VCaP (cell line): ENCODE data around the gene TEX13B.

Experiments used
- H3K27ac ChIP-seq: fragments of 450-650 bp; 2 replicates; pipeline ENCODE4 v1.5.1; 2017
- CTCF ChIP-seq: fragments of 450-650 bp; conservative IDR thresholded peaks from 2 replicates; pipeline ENCODE4 v1.5.1; 2017; ENCODE audit warnings: mild to moderate bottlenecking, moderate library complexity

TEX13B gene

DNA sequence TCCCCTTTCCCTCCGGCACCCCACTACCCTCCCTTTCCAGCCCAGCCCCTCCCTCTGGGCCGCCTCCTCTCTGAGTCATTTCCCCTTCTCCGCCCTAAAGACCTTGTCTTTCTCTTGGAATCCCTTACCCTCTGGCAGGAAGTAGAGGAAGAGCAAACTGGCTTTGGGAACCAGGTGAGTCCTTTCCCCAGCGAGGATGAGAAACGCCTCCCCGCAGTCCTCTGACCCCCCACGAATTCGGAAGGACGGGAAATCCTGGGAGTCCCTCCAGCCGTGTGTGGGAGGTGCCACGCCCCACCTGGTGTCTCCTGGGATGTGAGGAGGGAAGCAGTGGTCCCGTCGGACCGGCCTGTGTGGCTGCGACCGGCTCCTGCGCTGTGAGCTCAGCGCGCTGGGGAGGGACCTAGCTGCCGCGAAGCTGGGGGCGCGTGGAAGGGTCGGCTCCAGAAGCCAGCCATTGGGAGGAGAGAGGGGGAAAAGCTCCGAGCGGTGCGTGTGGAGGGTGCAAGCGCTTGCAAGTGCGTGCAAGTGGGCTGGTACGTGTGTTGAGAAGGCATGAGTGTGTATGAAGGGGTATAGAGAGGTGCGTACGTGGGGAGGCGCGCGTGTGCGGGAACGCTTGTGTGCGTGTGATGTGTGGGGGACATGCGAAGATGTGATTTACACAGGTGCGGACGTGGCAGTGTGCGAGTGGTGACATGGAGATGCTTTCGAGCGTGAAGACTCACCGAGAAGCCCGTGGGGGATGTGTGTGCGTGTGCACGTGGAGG lies 46.3 kb downstream of the TEX13B start:
- no peak overlapping the region for H3K27ac ChIP-seq
- no peak for TF ChIP-seq CTCF

DNA sequence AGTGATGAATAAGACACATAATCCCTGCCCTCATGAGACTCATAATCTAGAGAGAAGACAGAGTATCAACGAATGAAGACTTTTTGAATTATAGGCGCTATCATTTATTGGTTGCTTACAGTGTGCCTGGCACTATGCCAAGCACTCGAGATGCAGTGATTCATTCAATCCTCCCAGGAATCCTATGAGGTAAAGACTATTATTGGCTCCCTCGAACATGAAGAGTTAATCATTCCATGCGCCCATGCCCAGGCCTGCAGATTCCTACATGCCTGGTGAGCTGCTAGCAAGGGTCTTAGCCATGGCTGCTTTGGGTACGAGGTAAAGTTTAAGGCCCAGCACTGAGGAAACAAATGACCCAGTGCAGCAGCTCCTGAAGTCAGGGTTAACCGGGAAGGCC lies 47.0 kb downstream of the TEX13B start:
- H3K27ac ChIP-seq, result no peak overlapping the region
- no peak for TF ChIP-seq CTCF

DNA sequence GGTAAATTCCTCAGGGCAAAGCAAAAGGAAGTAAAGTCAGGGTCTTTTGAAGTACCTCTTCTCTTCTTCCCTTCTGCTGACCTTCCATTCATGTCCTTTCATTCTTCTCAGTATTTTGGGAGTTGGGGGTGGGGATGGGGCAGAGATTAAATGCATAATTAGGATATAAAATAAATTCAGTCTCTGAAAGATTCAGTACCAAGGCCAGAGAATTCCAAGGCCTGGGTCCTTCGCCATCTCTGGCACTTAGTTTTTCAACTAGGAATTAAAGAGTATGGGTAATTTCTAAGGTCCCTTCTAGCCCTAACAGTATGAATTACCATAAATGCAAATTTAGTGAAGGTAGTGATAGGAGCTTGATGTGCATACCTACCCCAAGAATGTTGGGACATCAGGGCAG lies 47.9 kb downstream of the TEX13B start:
- no peak for TF ChIP-seq CTCF

More for the DNA sequence above, 47.9 kb downstream of the TEX13B start:
- H3K27ac ChIP-seq, result no peak overlapping the region
